H9 (cell line): ENCODE data around the gene AVPR1A. TPM values are rescaled to one million over a fixed set of nuclear protein-coding genes. Genes with fewer than 3 reads are reported as not detected.
"Not testable (repeated sequence)": the region's sequence is repeated elsewhere in the genome, so short reads cannot be mapped to it uniquely, and the experiment has no call there.

Experiments
- DNase-seq: peaks from one replicate; pipeline ENCODE4 v3.0.0-alpha.2; 2017
- H2AFZ ChIP-seq: one replicate; pipeline ENCODE4 v1.6.1; 2013; ENCODE audit warnings: mild to moderate bottlenecking, low read length, control low read depth, moderate library complexity
- H2AK5ac ChIP-seq: 2 replicates; pipeline ENCODE4 v1.6.1; 2013; ENCODE audit warnings: low read length, control low read depth, mixed read lengths; ENCODE audit not compliant: insufficient read length
- H2BK120ac ChIP-seq: one replicate; pipeline ENCODE4 v1.6.1; 2013; ENCODE audit warnings: low read depth, mild to moderate bottlenecking, low read length, control low read depth, inconsistent platforms; ENCODE audit not compliant: poor library complexity, severe bottlenecking
- H2BK12ac ChIP-seq: 2 replicates; pipeline ENCODE4 v1.6.1; 2013; ENCODE audit warnings: low read length, control low read depth, mixed read lengths, low read depth; ENCODE audit not compliant: insufficient read length
- H2BK15ac ChIP-seq: 2 replicates; pipeline ENCODE4 v1.6.1; 2013; ENCODE audit warnings: low read depth, low read length, control low read depth
- H2BK20ac ChIP-seq: one replicate; pipeline ENCODE4 v1.6.1; 2013; ENCODE audit warnings: low read depth, mild to moderate bottlenecking, low read length, control low read depth, inconsistent platforms; ENCODE audit not compliant: poor library complexity, severe bottlenecking
- H2BK5ac ChIP-seq: 2 replicates; pipeline ENCODE4 v1.6.1; 2013; ENCODE audit warnings: low read length, control low read depth, mixed read lengths; ENCODE audit not compliant: insufficient read length
- H3K14ac ChIP-seq: 2 replicates; pipeline ENCODE4 v1.6.1; 2013; ENCODE audit warnings: low read length, control low read depth; ENCODE audit not compliant: insufficient read depth
- H3K18ac ChIP-seq: 2 replicates; pipeline ENCODE4 v1.6.1; 2013; ENCODE audit warnings: low read depth, mild to moderate bottlenecking, mixed read lengths, low read length, control low read depth; ENCODE audit not compliant: insufficient read length
- H3K23ac ChIP-seq: 2 replicates; pipeline ENCODE4 v1.6.1; 2013; ENCODE audit warnings: low read length, control low read depth, mixed read lengths, low read depth; ENCODE audit not compliant: insufficient read length
- H3K23me2 ChIP-seq: 2 replicates; pipeline ENCODE4 v1.6.1; 2013; ENCODE audit warnings: low read depth, mild to moderate bottlenecking, mixed read lengths, low read length, control low read depth; ENCODE audit not compliant: insufficient read length, poor library complexity, severe bottlenecking
- H3K27ac ChIP-seq: 2 replicates; pipeline ENCODE4 v1.5.1; 2013; ENCODE audit warnings: low read length, control low read depth, mixed read lengths, low read depth; ENCODE audit not compliant: insufficient read length
- H3K27me3 ChIP-seq: 2 replicates; pipeline ENCODE4 v1.6.1; 2013; ENCODE audit warnings: low read length, control low read depth, inconsistent platforms; ENCODE audit not compliant: insufficient read depth
- H3K4ac ChIP-seq: 2 replicates; pipeline ENCODE4 v1.6.1; 2013; ENCODE audit warnings: low read depth, mild to moderate bottlenecking, control low read depth, inconsistent platforms, low read length, moderate library complexity
- H3K4me1 ChIP-seq: 2 replicates; pipeline ENCODE4 v1.6.1; 2013; ENCODE audit warnings: low read length, control low read depth, inconsistent platforms; ENCODE audit not compliant: insufficient read depth
- H3K4me2 ChIP-seq: 2 replicates; pipeline ENCODE4 v1.6.1; 2013; ENCODE audit warnings: low read length, control low read depth, mixed read lengths; ENCODE audit not compliant: insufficient read length, insufficient read depth
- H3K56ac ChIP-seq: 2 replicates; pipeline ENCODE4 v1.6.1; 2013; ENCODE audit warnings: low read depth, mild to moderate bottlenecking, mixed read lengths, low read length, control low read depth; ENCODE audit not compliant: insufficient read length
- H3K79me1 ChIP-seq: 2 replicates; pipeline ENCODE4 v1.6.1; 2013; ENCODE audit warnings: low read depth, mild to moderate bottlenecking, moderate library complexity, low read length, control low read depth, inconsistent platforms; ENCODE audit not compliant: insufficient read depth, poor library complexity, severe bottlenecking
- H3K79me2 ChIP-seq: 2 replicates; pipeline ENCODE4 v1.6.1; 2013; ENCODE audit warnings: low read length, control low read depth, inconsistent platforms; ENCODE audit not compliant: insufficient read depth
- H3K9ac ChIP-seq: 2 replicates; pipeline ENCODE4 v1.6.1; 2013; ENCODE audit warnings: low read length, control low read depth, mixed read lengths; ENCODE audit not compliant: insufficient read length; ENCODE audit errors: extremely low read depth
- H3K9me3 ChIP-seq: one replicate; pipeline ENCODE4 v1.6.1; 2013; ENCODE audit warnings: low read depth, low read length, inconsistent platforms; ENCODE audit not compliant: control insufficient read depth
- H3T11ph ChIP-seq: one replicate; pipeline ENCODE4 v1.6.1; 2013; ENCODE audit warnings: mild to moderate bottlenecking, low read length, control low read depth, inconsistent platforms
- H4K20me1 ChIP-seq: one replicate; pipeline ENCODE4 v1.6.1; 2013; ENCODE audit not compliant: control insufficient read depth, insufficient read length, insufficient read depth
- H4K5ac ChIP-seq: 2 replicates; pipeline ENCODE4 v1.6.1; 2013; ENCODE audit warnings: low read depth, mild to moderate bottlenecking, mixed read lengths, low read length, control low read depth; ENCODE audit not compliant: insufficient read length
- H4K8ac ChIP-seq: replicated peaks from 2 replicates; pipeline ENCODE4 v1.6.1; 2013; ENCODE audit warnings: low read length, control low read depth, mixed read lengths, low read depth; ENCODE audit not compliant: insufficient read length
- H4K91ac ChIP-seq: 2 replicates; pipeline ENCODE4 v1.6.1; 2013; ENCODE audit warnings: low read depth, mild to moderate bottlenecking, moderate library complexity, mixed read lengths, low read length, control low read depth; ENCODE audit not compliant: insufficient read length
- H3K27ac Mint-ChIP-seq, 3 experiments: 2 replicates in 2 of 3; 3 replicates in 1 of 3; pipeline ENCODE4 v1.8.0; 2020 to 2021; ENCODE audit warnings: mixed read lengths in 3 of 3, mild to moderate bottlenecking in 1 of 3, moderate library complexity in 1 of 3
- H3K27me3 Mint-ChIP-seq: 2 replicates; pipeline ENCODE4 v1.8.0; 2021; ENCODE audit warnings: low read depth, mild to moderate bottlenecking, moderate library complexity, mixed read lengths
- H3K36me3 Mint-ChIP-seq, 3 experiments: 2 replicates in 2 of 3; 3 replicates in 1 of 3; pipeline ENCODE4 v1.8.0; 2020 to 2021; ENCODE audit warnings: low read depth in 3 of 3, mixed read lengths in 3 of 3; ENCODE audit not compliant: insufficient read depth in 1 of 3
- H3K4me1 Mint-ChIP-seq, 2 experiments: 2 replicates each; pipeline ENCODE4 v1.8.0; 2020; ENCODE audit warnings: mixed read lengths in 2 of 2
- H3K4me3 Mint-ChIP-seq, 2 experiments: 2 replicates in 1 of 2; 3 replicates in 1 of 2; pipeline ENCODE4 v1.8.0; 2020 to 2021; ENCODE audit warnings: mild to moderate bottlenecking in 2 of 2, mixed read lengths in 2 of 2, moderate library complexity in 1 of 2
- H3K9me3 Mint-ChIP-seq, 2 experiments: 2 replicates in 1 of 2; 3 replicates in 1 of 2; pipeline ENCODE4 v1.8.0; 2020; ENCODE audit warnings: mild to moderate bottlenecking in 2 of 2, mixed read lengths in 2 of 2, moderate library complexity in 1 of 2
- WGBS: extraction: QIAGEN DNeasy Blood & Tissue Kit; methylation state at CpG from one replicate; pipeline ENCODE4 v1.1.7; 2013; ENCODE audit warnings: missing lambda C conversion rate, low lambda C conversion rate, mixed read lengths; ENCODE audit not compliant: insufficient read length; ENCODE audit errors: extremely low coverage; 5-methylcytosine and 5-hydroxymethylcytosine counted together
- total RNA-seq: library from RNA; stranded (reverse); gene quantifications from 2 replicates; pipeline ENCODE4 v1.2.1, GENCODE V29; 2021
- TF ChIP-seq, protein P1 (sequence below): fragments of 200-600 bp; sonication (generic); conservative IDR thresholded peaks from 3 replicates; pipeline ENCODE4 v1.8.0; 2021; ENCODE audit warnings: antibody characterized with exemption, mild to moderate bottlenecking

AVPR1A gene
- total RNA-seq, 1 experiment from 2014 or later, result 0.13 TPM

DNA sequence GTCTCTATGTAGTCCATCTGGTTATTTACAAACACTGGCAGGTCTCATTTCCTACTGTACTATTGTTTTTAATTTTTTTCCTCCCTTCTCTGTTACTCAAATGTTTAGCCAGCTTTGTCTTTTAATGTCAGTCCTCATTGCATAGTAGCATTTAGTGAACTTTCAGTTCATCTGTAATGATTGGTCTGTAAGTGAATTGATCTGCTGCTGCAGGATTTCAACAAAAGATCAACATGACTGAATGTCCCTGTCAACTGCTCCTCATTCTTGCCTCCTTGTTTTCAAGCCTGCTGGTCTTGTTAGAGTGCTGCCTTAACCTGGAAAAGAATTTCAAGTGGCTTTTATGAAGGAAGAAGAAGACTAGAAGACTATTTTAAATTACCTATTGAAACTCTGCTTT, 19.3 kb upstream of the AVPR1A start:
- H3K9me3 Mint-ChIP-seq, result peaks cover 7 to 11% of the 10 kb centered on the region in 2 experiments
- H2AK5ac ChIP-seq, result no peak overlapping the region
- H3K4ac ChIP-seq, result no peak overlapping the region
- H3K27me3 Mint-ChIP-seq, result peaks cover 2% of the 10 kb centered on the region; the same call in 1 of the 2 replicates
- H2BK12ac ChIP-seq, result no peak overlapping the region
- H3K56ac ChIP-seq, result no peak overlapping the region
- no peak overlapping the region for H3K4me2 ChIP-seq
- H4K20me1 ChIP-seq, result no peaks in the 10 kb centered on the region
- H3T11ph ChIP-seq, result no peak overlapping the region
- no peak overlapping the region for H4K91ac ChIP-seq
- H3K18ac ChIP-seq, result no peak overlapping the region
- H3K4me3 Mint-ChIP-seq, result no peak overlapping the region
- no peaks in the 10 kb centered on the region; the same call in 1 of the 2 replicates for H3K79me2 ChIP-seq
- H3K27ac Mint-ChIP-seq, result no peak overlapping the region
- H3K23me2 ChIP-seq, result no peaks in the 10 kb centered on the region
- no peak overlapping the region for H3K9ac ChIP-seq
- no peak overlapping the region for H4K5ac ChIP-seq
- no peak overlapping the region for H3K27ac ChIP-seq
- no peaks in the 10 kb centered on the region for H3K4me1 Mint-ChIP-seq
- TF ChIP-seq, protein P1, sequence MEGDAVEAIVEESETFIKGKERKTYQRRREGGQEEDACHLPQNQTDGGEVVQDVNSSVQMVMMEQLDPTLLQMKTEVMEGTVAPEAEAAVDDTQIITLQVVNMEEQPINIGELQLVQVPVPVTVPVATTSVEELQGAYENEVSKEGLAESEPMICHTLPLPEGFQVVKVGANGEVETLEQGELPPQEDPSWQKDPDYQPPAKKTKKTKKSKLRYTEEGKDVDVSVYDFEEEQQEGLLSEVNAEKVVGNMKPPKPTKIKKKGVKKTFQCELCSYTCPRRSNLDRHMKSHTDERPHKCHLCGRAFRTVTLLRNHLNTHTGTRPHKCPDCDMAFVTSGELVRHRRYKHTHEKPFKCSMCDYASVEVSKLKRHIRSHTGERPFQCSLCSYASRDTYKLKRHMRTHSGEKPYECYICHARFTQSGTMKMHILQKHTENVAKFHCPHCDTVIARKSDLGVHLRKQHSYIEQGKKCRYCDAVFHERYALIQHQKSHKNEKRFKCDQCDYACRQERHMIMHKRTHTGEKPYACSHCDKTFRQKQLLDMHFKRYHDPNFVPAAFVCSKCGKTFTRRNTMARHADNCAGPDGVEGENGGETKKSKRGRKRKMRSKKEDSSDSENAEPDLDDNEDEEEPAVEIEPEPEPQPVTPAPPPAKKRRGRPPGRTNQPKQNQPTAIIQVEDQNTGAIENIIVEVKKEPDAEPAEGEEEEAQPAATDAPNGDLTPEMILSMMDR, result no peak
- no peak overlapping the region for H2BK15ac ChIP-seq
- no peak for DNase-seq
- peaks cover under 1 to 4% (median 3%) of the 10 kb centered on the region in 3 experiments for H3K36me3 Mint-ChIP-seq
- no peak overlapping the region for H2AFZ ChIP-seq
- H3K4me1 ChIP-seq, result no peaks in the 10 kb centered on the region
- no peaks in the 10 kb centered on the region for H3K9me3 ChIP-seq
- no peak overlapping the region for H3K14ac ChIP-seq
- H3K79me1 ChIP-seq, result no peaks in the 10 kb centered on the region
- no peaks in the 10 kb centered on the region for H3K27me3 ChIP-seq
- no peak overlapping the region for H3K23ac ChIP-seq
- no peak overlapping the region for H4K8ac ChIP-seq
- H2BK120ac ChIP-seq, result no peak overlapping the region
- H2BK20ac ChIP-seq, result no peak overlapping the region
- no peak overlapping the region for H2BK5ac ChIP-seq

DNA sequence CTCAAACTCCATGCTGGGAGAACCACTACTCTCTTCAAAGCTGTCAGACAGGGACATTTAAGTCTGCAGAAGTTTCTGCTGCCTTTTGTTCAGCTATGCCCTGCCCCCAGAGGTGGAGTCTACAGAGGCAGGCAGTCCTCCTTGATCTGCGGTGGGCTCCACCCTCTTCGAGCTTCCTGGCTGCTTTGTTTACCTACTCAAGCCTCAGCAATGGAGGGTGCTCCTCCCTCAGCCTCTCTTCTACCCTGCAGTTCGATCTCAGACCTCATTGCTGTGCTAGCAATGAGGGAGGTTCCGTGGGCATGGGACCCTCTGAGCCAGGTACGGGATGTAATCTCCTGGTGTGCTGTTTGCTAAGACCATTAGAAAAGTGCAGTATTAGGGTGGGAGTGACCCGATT, 16.7 kb upstream of the AVPR1A start:
- not testable (repeated sequence) for H3K9me3 Mint-ChIP-seq, H3K18ac ChIP-seq, H2AFZ ChIP-seq, H4K8ac ChIP-seq, DNase-seq, H2BK20ac ChIP-seq, H3K4me1 ChIP-seq, H3K4me2 ChIP-seq, H3K27me3 ChIP-seq, H3K27me3 Mint-ChIP-seq, H3K27ac Mint-ChIP-seq, H3T11ph ChIP-seq, H3K9me3 ChIP-seq, H3K79me2 ChIP-seq, H3K4me1 Mint-ChIP-seq, H3K4me3 Mint-ChIP-seq, H3K14ac ChIP-seq, H3K23ac ChIP-seq, H2BK120ac ChIP-seq, H3K27ac ChIP-seq, H2BK12ac ChIP-seq, H3K36me3 Mint-ChIP-seq, H4K5ac ChIP-seq, H2AK5ac ChIP-seq, H3K79me1 ChIP-seq, H3K9ac ChIP-seq, H2BK15ac ChIP-seq, H3K56ac ChIP-seq, H3K23me2 ChIP-seq, H4K91ac ChIP-seq, H4K20me1 ChIP-seq, H3K4ac ChIP-seq, H2BK5ac ChIP-seq
- WGBS, result no CpG with 5 or more reads among the region's 6 CpGs
